Thyroid gland (tissue), 4 donors: ENCODE measurements around the gene CXCL11.
"Not testable (repeated sequence)": the region's sequence is repeated elsewhere in the genome, so short reads cannot be mapped to it uniquely, and the experiment has no call there.

Source experiments
- POLR2A ChIP-seq, 2 donors: fragments of 450-650 bp; IDR thresholded peaks; one replicate each; pipeline ENCODE4 v1.6.1; 2017; ENCODE audit warnings: antibody characterized with exemption in 2 of 2, mild to moderate bottlenecking in 2 of 2, moderate library complexity in 1 of 2
- TF ChIP-seq, protein P1 (sequence below), 6 experiments: fragments of 200-600 bp in 3 of 6; fragments of 450-650 bp in 3 of 6; sonication (generic) in 3 of 6; IDR thresholded peaks; one replicate each; pipeline ENCODE4 v1.5.1; 2016 to 2019; ENCODE audit warnings: antibody characterized with exemption in 6 of 6, mild to moderate bottlenecking in 2 of 6, inconsistent platforms in 1 of 6, moderate library complexity in 1 of 6

DNA sequence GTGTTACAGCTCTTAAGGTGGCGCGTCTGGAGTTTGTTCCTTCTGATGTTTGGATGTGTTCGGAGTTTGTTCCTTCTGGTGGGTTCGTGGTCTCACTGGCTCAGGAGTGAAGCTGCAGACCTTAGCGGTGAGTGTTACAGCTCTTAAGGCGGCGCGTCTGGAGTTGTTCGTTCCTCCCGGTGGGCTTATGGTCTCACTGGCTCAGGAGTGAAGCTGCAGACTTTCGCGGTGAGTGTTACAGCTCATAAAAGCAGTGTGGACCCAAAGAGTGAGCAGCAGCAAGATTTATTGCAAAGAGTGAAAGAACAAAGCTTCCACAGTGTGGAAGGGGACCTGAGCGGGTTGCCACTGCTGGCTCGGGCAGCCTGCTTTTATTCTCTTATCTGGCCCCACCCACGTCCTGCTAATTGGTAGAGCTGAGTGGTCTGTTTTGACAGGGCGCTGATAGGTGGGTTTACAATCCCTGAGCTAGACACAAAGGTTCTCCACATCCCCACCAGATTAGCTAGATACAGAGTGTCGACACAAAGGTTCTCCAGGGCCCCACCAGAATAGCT, 14.1 kb upstream of the CXCL11 start:
- TF ChIP-seq, protein P1, sequence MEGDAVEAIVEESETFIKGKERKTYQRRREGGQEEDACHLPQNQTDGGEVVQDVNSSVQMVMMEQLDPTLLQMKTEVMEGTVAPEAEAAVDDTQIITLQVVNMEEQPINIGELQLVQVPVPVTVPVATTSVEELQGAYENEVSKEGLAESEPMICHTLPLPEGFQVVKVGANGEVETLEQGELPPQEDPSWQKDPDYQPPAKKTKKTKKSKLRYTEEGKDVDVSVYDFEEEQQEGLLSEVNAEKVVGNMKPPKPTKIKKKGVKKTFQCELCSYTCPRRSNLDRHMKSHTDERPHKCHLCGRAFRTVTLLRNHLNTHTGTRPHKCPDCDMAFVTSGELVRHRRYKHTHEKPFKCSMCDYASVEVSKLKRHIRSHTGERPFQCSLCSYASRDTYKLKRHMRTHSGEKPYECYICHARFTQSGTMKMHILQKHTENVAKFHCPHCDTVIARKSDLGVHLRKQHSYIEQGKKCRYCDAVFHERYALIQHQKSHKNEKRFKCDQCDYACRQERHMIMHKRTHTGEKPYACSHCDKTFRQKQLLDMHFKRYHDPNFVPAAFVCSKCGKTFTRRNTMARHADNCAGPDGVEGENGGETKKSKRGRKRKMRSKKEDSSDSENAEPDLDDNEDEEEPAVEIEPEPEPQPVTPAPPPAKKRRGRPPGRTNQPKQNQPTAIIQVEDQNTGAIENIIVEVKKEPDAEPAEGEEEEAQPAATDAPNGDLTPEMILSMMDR (IDR thresholded peaks at IDR 0.05): not testable (repeated sequence)
- TF ChIP-seq POLR2A (IDR thresholded peaks at IDR 0.05): not testable (repeated sequence)
